Kidney (tissue), 14 donors: ENCODE measurements around the gene DPYSL4. TPM values are rescaled to one million over a fixed set of nuclear protein-coding genes. Genes with fewer than 3 reads are reported as not detected.
A peak's percentile ranks its signal among the peaks of the same experiment; 100 is the strongest.
"Not testable (repeated sequence)": the region's sequence is repeated elsewhere in the genome, so short reads cannot be mapped to it uniquely, and the experiment has no call there.

Source experiments
- DNase-seq, 5 donors: peaks; one replicate each; pipeline ENCODE4 v3.0.0-alpha.2; 2013 to 2020
- FAIRE-seq: peaks from 2 replicates; lab custom pipeline; 2012; peaks lifted over from hg19 to GRCh38; lab: Jason Lieb, UNC
- H3K27ac ChIP-seq, 2 donors: one replicate each; pipeline ENCODE4 v1.7.0; 2013; ENCODE audit warnings: low read depth in 2 of 2, low read length in 2 of 2, inconsistent platforms in 1 of 2
- H3K27me3 ChIP-seq: one replicate; pipeline ENCODE4 v1.7.1; 2013; ENCODE audit warnings: low read length, inconsistent platforms; ENCODE audit not compliant: control insufficient read depth, insufficient read depth
- H3K36me3 ChIP-seq, 3 donors: one replicate each; pipeline versions ENCODE4 v1.7.0 to v1.7.1; 2013; ENCODE audit warnings: low read length in 3 of 3, control low read depth in 1 of 3, inconsistent platforms in 1 of 3; ENCODE audit not compliant: insufficient read depth in 3 of 3, control insufficient read depth in 2 of 3
- H3K4me1 ChIP-seq, 3 donors: one replicate each; pipeline versions ENCODE4 v1.7.0 to v1.7.1; 2013; ENCODE audit warnings: low read length in 3 of 3, inconsistent platforms in 1 of 3, low read depth in 1 of 3; ENCODE audit not compliant: control insufficient read depth in 2 of 3, insufficient read depth in 2 of 3
- H3K4me3 ChIP-seq, 3 donors: one replicate each; pipeline versions ENCODE4 v1.7.0 to v1.8.1; 2013; ENCODE audit warnings: low read length in 3 of 3, control low read depth in 1 of 3, inconsistent platforms in 1 of 3
- H3K9ac ChIP-seq, 3 donors: one replicate each; pipeline versions ENCODE4 v1.7.0 to v1.7.1; 2013; ENCODE audit warnings: low read length in 3 of 3, control low read depth in 1 of 3, inconsistent platforms in 1 of 3
- H3K9me3 ChIP-seq, 3 donors: one replicate each; pipeline versions ENCODE4 v1.7.0 to v1.7.1; 2013; ENCODE audit warnings: low read length in 3 of 3, control low read depth in 1 of 3, inconsistent platforms in 1 of 3; ENCODE audit not compliant: control insufficient read depth in 2 of 3, insufficient read depth in 1 of 3
- intact Hi-C: fragments of 100-400 bp; cut with DNase I; formaldehyde crosslinking; loops from one replicate; pipeline ENCODE4 v1.11.1; 2022
- polyA plus RNA-seq: library from polyadenylated mRNA; stranded (reverse); fragments of 350-450 nt; fragmentation: Illumina TruSeq; extraction: RNeasy Lipid Tissue Mini Kit (QIAGEN cat#74804); gene quantifications from one replicate; pipeline ENCODE4 v1.2.3, GENCODE V29; 2014; ENCODE audit warnings: low read depth, low replicate concordance; ENCODE audit not compliant: insufficient read depth
- total RNA-seq: library from RNA; stranded (reverse); fragmentation: NEBNext Ultra II Directional; extraction: Animal tissue kit (Norgen Biotek cat#: 25700); gene quantifications from one replicate; pipeline ENCODE4 v1.2.1, GENCODE V29; 2021
- TF ChIP-seq, protein P1 (sequence below): IDR thresholded peaks from 3 replicates; pipeline ENCODE4 v1.5.1; 2012; ENCODE audit warnings: mild to moderate bottlenecking, moderate library complexity, borderline replicate concordance; ENCODE audit not compliant: insufficient read depth; ENCODE audit errors: extremely low read depth
- donor health status: control.
- donor health status: control.
- donor health status: control.
- donor health status: control.
- donor health status: control.
- donor health status: DM: yes; HTN: yes; CAD: no.
- donor health status: Normal renal cell carcinoma (clear cell type).

DPYSL4 gene
- total and polyA plus RNA-seq, 2 donors from 2014 or later = 0.60 TPM; not detected in 1

DNA sequence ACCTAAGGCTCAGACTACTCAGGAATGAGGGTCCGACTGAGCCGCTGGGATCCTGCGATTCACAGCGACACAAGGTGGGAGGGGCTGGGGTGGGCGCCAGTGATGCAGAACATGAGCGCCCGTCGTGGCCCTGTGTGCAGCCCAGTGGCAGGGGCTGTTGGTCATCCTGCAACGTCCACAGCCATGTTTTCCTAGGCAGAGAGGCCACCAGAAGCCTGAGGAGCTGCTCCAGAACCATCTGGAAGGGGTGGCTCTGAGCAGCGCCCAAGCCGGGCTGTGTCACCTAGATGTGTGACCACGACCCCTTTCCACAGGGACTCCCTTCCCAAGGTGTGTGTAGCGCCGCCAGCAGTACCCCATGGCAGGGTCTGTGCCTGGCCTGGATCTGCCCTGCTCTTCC, 24.5 kb downstream of the DPYSL4 start:
- Histone ChIP-seq H3K9ac (no peak overlapping the region), H3K4me1 (no peaks in the 10 kb centered on the region), H3K27ac (no peak overlapping the region), H3K27me3 (no peaks in the 10 kb centered on the region), H3K4me3 (no peak overlapping the region), H3K9me3 (peaks cover 0 to 9% (median 4%) of the 10 kb centered on the region in 3 donors), H3K36me3 (no peaks in the 10 kb centered on the region)
- FAIRE-seq (no peak), DNase-seq (peak in 1 of 5 donors; percentile 52)
- TF ChIP-seq, protein P1, sequence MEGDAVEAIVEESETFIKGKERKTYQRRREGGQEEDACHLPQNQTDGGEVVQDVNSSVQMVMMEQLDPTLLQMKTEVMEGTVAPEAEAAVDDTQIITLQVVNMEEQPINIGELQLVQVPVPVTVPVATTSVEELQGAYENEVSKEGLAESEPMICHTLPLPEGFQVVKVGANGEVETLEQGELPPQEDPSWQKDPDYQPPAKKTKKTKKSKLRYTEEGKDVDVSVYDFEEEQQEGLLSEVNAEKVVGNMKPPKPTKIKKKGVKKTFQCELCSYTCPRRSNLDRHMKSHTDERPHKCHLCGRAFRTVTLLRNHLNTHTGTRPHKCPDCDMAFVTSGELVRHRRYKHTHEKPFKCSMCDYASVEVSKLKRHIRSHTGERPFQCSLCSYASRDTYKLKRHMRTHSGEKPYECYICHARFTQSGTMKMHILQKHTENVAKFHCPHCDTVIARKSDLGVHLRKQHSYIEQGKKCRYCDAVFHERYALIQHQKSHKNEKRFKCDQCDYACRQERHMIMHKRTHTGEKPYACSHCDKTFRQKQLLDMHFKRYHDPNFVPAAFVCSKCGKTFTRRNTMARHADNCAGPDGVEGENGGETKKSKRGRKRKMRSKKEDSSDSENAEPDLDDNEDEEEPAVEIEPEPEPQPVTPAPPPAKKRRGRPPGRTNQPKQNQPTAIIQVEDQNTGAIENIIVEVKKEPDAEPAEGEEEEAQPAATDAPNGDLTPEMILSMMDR = no peak
- intact Hi-C loops = no loop called here

GRCh38 chr10:132212816-132213215, 26.1 kb downstream of the DPYSL4 start:
- no peak overlapping the region for H3K27ac ChIP-seq
- H3K4me3 ChIP-seq = no peak overlapping the region
- FAIRE-seq (no peak), DNase-seq (peak in 1 of 5 donors; percentile 46)
- H3K9ac ChIP-seq = no peak overlapping the region
- peaks cover 0 to 9% (median 4%) of the 10 kb centered on the region in 3 donors for H3K9me3 ChIP-seq
- intact Hi-C loops = no loop called here
- TF ChIP-seq, protein P1 = no peak
- no peaks in the 10 kb centered on the region for H3K4me1 ChIP-seq
- no peaks in the 10 kb centered on the region for H3K36me3 ChIP-seq
- no peaks in the 10 kb centered on the region for H3K27me3 ChIP-seq

DNA sequence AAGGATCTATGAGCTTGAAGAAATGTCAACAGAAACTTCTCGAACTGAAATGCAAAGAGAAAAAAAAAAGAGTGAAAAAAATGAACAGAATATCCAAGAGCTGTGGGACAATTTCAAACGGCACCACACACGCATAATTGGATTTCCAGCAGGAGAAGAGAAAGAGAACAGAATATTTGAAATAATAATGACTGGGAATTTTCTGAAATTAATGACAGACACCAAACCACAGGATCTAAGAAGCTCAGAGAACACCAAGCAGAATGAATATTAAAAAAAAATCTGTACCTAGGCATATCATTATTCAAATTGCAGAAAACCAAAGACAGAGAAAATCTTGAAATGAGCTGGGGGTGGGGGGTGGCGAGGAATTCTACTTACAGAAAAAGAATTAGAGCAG, 27.2 kb downstream of the DPYSL4 start:
- TF ChIP-seq, protein P1 = no peak
- H3K4me1 ChIP-seq = no peaks in the 10 kb centered on the region
- no peaks in the 10 kb centered on the region for H3K27me3 ChIP-seq
- peaks cover 0 to 9% (median 4%) of the 10 kb centered on the region in 3 donors for H3K9me3 ChIP-seq
- no peak overlapping the region for H3K9ac ChIP-seq
- intact Hi-C loops = no loop called here
- DNase-seq (no peak), FAIRE-seq (no peak)
- H3K27ac ChIP-seq = no peak overlapping the region
- no peak overlapping the region for H3K4me3 ChIP-seq
- no peaks in the 10 kb centered on the region for H3K36me3 ChIP-seq

- DNase-seq = peak in 1 of 5 donors; percentile 39
- H3K27me3 ChIP-seq, FAIRE-seq, H3K4me1 ChIP-seq, H3K9ac ChIP-seq, intact Hi-C loops, H3K4me3 ChIP-seq, H3K27ac ChIP-seq, H3K36me3 ChIP-seq, H3K9me3 ChIP-seq: not testable (repeated sequence)
These were observed 29.7 kb downstream of the DPYSL4 start for GRCh38 chr10:132216441-132216840.
